ENCODE measurements around the gene SACM1L.

Gene SACM1L

DNA sequence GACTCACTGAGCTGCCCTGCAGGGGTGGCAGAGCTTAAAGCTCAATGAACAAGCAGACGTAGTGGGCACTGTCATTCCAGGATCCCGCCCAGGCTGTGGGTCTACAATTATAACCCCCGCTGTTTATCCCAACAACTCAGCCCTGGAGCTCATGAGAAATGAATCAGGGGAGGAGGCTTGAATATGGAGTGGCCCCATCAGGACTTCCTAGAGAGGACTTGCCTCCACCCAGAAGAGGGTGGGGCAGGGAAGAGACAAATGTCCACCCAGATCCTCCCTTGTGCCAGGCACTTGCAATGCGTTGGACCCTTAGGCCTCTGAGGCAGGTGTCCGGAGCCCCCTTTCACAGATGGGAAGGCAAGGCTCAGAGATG lies 74.1 kb downstream of the SACM1L start:
- TF ChIP-seq, protein P1, sequence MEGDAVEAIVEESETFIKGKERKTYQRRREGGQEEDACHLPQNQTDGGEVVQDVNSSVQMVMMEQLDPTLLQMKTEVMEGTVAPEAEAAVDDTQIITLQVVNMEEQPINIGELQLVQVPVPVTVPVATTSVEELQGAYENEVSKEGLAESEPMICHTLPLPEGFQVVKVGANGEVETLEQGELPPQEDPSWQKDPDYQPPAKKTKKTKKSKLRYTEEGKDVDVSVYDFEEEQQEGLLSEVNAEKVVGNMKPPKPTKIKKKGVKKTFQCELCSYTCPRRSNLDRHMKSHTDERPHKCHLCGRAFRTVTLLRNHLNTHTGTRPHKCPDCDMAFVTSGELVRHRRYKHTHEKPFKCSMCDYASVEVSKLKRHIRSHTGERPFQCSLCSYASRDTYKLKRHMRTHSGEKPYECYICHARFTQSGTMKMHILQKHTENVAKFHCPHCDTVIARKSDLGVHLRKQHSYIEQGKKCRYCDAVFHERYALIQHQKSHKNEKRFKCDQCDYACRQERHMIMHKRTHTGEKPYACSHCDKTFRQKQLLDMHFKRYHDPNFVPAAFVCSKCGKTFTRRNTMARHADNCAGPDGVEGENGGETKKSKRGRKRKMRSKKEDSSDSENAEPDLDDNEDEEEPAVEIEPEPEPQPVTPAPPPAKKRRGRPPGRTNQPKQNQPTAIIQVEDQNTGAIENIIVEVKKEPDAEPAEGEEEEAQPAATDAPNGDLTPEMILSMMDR (IDR thresholded peaks at IDR 0.05; ENCODE audit: low read depth, low read length, missing control alignments) = no peak
- H3K4me3 ChIP-seq (ENCODE audit: low read depth, low read length) = no peak overlapping the region
- no peak for DNase-seq (ENCODE audit: low read depth)
- in situ Hi-C loops (cut with HindIII; ENCODE audit: low sequenced_read_pairs) = no loop called here

DNA sequence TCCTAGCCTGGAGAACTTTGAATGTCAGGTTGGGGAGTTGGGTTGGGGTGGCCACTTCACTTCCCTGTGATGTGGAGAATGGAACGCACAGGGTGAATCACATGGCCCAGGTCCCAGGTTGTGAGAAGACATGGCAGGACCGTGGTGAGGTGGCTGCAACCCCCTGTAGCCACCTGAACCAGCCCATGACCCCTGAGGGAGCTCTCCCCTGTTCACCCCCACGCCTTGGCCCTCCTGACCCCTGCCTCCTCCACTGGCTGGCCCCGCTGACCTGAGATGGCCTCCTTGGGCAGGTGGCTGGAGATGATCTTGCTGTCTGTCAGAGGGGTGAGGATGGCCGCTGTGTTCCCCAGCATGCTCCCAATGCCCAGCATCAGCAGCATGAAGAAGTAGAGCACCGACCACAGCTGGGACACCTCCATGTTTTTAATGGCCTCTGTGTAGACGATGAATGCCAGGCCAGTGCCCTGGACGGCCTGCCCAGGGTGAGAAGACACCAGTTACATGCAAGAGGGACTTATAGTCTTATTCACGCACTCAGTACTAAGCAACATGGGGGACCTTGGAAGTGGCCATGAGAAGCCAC lies 76.2 kb downstream of the SACM1L start:
- TF ChIP-seq, protein P1 (IDR thresholded peaks at IDR 0.05; ENCODE audit: low read depth, low read length, missing control alignments) = no peak
- in situ Hi-C loops (cut with HindIII; ENCODE audit: low sequenced_read_pairs) = no loop called here
- H3K4me3 ChIP-seq (ENCODE audit: low read depth, low read length) = no peak overlapping the region
- DNase-seq (ENCODE audit: low read depth) = no peak

DNA sequence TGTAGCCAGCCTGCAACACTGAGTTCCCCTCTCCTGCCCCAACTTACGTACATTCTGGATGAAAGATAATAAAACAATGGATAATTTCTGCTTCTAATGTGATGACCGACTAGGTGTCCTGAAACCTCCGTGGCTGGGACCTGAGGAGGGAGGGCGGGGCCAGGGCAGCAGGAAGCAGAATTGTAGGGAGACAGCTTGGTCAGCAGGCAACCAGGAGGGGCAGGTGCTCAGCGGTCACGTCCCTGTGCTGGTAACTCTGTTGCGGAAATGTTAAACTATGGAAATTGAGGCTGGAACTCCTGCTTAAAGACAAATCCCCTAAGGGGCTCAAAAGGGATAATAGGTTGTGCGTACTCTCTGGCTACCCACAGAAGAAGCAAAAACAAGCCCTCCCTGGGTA lies 76.8 kb downstream of the SACM1L start:
- DNase-seq (ENCODE audit: low read depth) = no peak

DNA sequence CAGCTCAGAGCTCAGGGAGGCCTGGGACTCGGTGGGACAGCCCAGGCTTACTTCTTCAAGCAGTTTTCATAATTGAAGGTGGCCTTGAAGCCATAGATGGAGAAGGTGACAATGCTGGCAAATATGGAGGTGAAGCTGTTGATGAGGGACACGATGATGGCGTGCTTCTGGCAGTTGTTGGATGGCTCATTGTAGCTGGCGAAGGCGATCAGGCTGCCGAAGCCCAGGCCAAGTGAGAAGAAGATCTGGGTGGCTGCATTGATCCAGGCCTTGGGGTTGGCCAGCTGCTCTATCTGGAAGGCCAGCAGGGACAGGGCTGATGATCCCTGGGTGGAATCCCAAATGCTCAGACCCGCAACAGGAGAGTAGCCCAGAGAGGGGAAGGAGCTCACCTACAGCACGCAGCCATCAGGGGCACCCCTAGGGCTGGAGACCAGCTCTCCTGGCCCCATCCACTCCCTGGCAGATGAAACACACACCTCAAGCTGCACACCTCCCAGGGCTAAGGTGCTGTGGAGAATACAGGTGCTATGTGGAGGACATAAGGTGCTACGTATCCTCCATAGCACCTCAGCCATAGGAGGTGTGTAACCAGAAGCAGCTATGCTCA lies 82.1 kb downstream of the SACM1L start:
- DNase-seq (ENCODE audit: low read depth) = no peak
- in situ Hi-C loops (cut with HindIII; ENCODE audit: low sequenced_read_pairs) = no loop called here
- TF ChIP-seq, protein P1 (IDR thresholded peaks at IDR 0.05; ENCODE audit: low read depth, low read length, missing control alignments) = no peak
- H3K4me3 ChIP-seq (ENCODE audit: low read depth, low read length) = no peak overlapping the region

More for the DNA sequence above, 76.8 kb downstream of the SACM1L start:
- H3K4me3 ChIP-seq (ENCODE audit: low read depth, low read length) = no peak overlapping the region
- in situ Hi-C loops (cut with HindIII; ENCODE audit: low sequenced_read_pairs) = no loop called here
- TF ChIP-seq, protein P1 (IDR thresholded peaks at IDR 0.05; ENCODE audit: low read depth, low read length, missing control alignments) = no peak

DNA sequence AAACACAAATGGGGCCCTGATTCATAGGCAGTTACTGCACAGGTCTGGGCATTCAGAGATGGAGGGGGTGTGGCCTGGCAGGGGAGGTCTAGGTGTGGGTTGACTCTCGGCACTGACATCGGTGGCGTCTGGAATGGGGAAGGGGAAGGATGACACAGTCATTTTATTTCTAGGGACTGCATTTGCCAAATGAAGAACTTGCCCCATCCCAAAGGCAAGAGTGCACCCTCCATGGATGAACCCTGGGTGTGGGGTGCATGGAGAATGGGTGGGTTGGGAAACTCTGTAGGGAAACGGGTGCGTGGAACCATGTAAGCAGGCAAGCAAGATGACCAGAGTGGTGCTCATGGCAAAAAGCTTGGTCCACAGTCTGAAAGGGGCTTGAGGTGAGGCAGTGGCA lies 82.6 kb downstream of the SACM1L start:
- no peak for DNase-seq (ENCODE audit: low read depth)
- no peak overlapping the region for H3K4me3 ChIP-seq (ENCODE audit: low read depth, low read length)
- TF ChIP-seq, protein P1 (IDR thresholded peaks at IDR 0.05; ENCODE audit: low read depth, low read length, missing control alignments) = no peak
- in situ Hi-C loops (cut with HindIII; ENCODE audit: low sequenced_read_pairs) = no loop called here

DNA sequence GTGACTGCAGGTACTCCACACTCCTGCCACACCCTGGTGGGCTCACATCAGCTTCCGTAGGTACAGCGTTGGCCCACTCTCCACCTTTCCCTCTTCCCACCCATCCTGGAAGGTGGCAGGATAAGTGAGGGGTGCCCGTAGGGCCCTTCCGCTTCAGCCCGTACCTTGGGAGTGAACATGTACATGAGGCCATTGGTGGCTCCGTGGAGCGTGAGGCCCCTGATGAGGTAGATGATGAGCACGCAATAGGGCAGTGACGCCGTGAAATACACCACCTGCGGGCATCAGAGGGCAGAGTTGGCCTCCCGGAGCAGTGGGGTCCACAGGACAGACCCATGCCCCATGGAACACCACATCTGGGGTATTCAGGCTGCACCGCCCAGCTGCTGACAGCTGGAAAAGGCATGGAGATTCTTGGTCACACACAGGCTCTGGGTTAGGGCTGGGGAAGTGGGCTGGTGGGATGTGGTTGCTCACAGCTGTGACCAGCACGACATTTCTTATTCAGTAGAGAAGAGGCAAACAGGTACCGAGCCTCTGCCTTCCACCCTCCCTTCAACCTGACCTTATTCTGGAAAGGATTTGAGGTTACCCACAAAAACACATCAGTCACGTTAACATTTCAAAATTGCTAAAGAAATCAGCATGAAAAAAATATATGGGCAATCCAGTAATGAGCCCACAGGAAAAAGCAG lies 83.3 kb downstream of the SACM1L start:
- in situ Hi-C loops (cut with HindIII; ENCODE audit: low sequenced_read_pairs) = no loop called here
- TF ChIP-seq, protein P1 (IDR thresholded peaks at IDR 0.05; ENCODE audit: low read depth, low read length, missing control alignments) = no peak
- no peak for DNase-seq (ENCODE audit: low read depth)
- H3K4me3 ChIP-seq (ENCODE audit: low read depth, low read length) = no peak overlapping the region
